ENCODE data around the gene GNB4. TPM values are rescaled to one million over a fixed set of nuclear protein-coding genes. Genes with fewer than 3 reads are reported as not detected.
A peak's percentile ranks its signal among the peaks of the same experiment; 100 is the strongest.

GNB4 gene
- total RNA-seq, 1 experiment from 2014 or later: 21.6 TPM

- no peak for DNase-seq (ENCODE audit: extremely low read depth, low read depth)
Measured at GRCh38 chr3:179438841-179439240, 12.4 kb downstream of the GNB4 start.

- DNase-seq (ENCODE audit: extremely low read depth, low read depth): no peak
Measured at GRCh38 chr3:179436517-179436916, 14.8 kb downstream of the GNB4 start.

GRCh38 chr3:179432451-179432850 is 18.8 kb downstream of the GNB4 start:
- DNase-seq (ENCODE audit: extremely low read depth, low read depth): no peak

- no peak for DNase-seq (ENCODE audit: extremely low read depth, low read depth)
Measured at GRCh38 chr3:179432021-179432420, 19.2 kb downstream of the GNB4 start.

- DNase-seq (ENCODE audit: extremely low read depth, low read depth): no peak
Measured at GRCh38 chr3:179430277-179430870, 20.9 kb downstream of the GNB4 start.

- no peak for DNase-seq (ENCODE audit: extremely low read depth, low read depth)
Measured at GRCh38 chr3:179428876-179429548, 22.3 kb downstream of the GNB4 start.

GRCh38 chr3:179425075-179425474 is 26.2 kb downstream of the GNB4 start:
- no peak for DNase-seq (ENCODE audit: extremely low read depth, low read depth)

GRCh38 chr3:179421500-179421899 is 29.8 kb downstream of the GNB4 start:
- peak; percentile 11 for DNase-seq (ENCODE audit: extremely low read depth, low read depth)

GRCh38 chr3:179418610-179419009 is 32.7 kb downstream of the GNB4 start:
- no peak for DNase-seq (ENCODE audit: extremely low read depth, low read depth)

GRCh38 chr3:179416681-179417080 is 34.6 kb downstream of the GNB4 start:
- DNase-seq (ENCODE audit: extremely low read depth, low read depth): no peak

GRCh38 chr3:179415377-179415776 is 35.9 kb downstream of the GNB4 start:
- no peak for DNase-seq (ENCODE audit: extremely low read depth, low read depth)

- DNase-seq (ENCODE audit: extremely low read depth, low read depth): no peak
Measured at GRCh38 chr3:179414804-179415203, 36.5 kb downstream of the GNB4 start.

- DNase-seq (ENCODE audit: extremely low read depth, low read depth): no peak
Measured at GRCh38 chr3:179410999-179411398, 40.3 kb downstream of the GNB4 start.

GRCh38 chr3:179410331-179410730 is 40.9 kb downstream of the GNB4 start:
- no peak for DNase-seq (ENCODE audit: extremely low read depth, low read depth)

GRCh38 chr3:179404307-179404706 is 47.0 kb downstream of the GNB4 start:
- DNase-seq (ENCODE audit: extremely low read depth, low read depth): no peak

GRCh38 chr3:179402963-179403362 is 48.3 kb downstream of the GNB4 start:
- no peak for DNase-seq (ENCODE audit: extremely low read depth, low read depth)

GRCh38 chr3:179401561-179401960 is 49.7 kb downstream of the GNB4 start:
- no peak for DNase-seq (ENCODE audit: extremely low read depth, low read depth)

- DNase-seq (ENCODE audit: extremely low read depth, low read depth): no peak
Measured at GRCh38 chr3:179398574-179399231, 52.6 kb downstream of the GNB4 start.

- DNase-seq (ENCODE audit: extremely low read depth, low read depth): no peak
Measured at GRCh38 chr3:179391906-179392305, 59.4 kb downstream of the GNB4 start.

GRCh38 chr3:179376474-179376873 is 74.8 kb downstream of the GNB4 start:
- DNase-seq (ENCODE audit: extremely low read depth, low read depth): no peak

GRCh38 chr3:179375091-179375999 is 75.9 kb downstream of the GNB4 start:
- DNase-seq (ENCODE audit: extremely low read depth, low read depth): no peak
